OCI-M1 (cell line): ENCODE measurements around the gene RFWD3.
"Not testable (repeated sequence)": the region's sequence is repeated elsewhere in the genome, so short reads cannot be mapped to it uniquely, and the experiment has no call there.

Source experiments
- DNase-seq: peaks from one replicate; lab custom pipeline; 2025; lab: John Stamatoyannopoulos, UW

The RFWD3 gene, protein sequence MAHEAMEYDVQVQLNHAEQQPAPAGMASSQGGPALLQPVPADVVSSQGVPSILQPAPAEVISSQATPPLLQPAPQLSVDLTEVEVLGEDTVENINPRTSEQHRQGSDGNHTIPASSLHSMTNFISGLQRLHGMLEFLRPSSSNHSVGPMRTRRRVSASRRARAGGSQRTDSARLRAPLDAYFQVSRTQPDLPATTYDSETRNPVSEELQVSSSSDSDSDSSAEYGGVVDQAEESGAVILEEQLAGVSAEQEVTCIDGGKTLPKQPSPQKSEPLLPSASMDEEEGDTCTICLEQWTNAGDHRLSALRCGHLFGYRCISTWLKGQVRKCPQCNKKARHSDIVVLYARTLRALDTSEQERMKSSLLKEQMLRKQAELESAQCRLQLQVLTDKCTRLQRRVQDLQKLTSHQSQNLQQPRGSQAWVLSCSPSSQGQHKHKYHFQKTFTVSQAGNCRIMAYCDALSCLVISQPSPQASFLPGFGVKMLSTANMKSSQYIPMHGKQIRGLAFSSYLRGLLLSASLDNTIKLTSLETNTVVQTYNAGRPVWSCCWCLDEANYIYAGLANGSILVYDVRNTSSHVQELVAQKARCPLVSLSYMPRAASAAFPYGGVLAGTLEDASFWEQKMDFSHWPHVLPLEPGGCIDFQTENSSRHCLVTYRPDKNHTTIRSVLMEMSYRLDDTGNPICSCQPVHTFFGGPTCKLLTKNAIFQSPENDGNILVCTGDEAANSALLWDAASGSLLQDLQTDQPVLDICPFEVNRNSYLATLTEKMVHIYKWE

DNA sequence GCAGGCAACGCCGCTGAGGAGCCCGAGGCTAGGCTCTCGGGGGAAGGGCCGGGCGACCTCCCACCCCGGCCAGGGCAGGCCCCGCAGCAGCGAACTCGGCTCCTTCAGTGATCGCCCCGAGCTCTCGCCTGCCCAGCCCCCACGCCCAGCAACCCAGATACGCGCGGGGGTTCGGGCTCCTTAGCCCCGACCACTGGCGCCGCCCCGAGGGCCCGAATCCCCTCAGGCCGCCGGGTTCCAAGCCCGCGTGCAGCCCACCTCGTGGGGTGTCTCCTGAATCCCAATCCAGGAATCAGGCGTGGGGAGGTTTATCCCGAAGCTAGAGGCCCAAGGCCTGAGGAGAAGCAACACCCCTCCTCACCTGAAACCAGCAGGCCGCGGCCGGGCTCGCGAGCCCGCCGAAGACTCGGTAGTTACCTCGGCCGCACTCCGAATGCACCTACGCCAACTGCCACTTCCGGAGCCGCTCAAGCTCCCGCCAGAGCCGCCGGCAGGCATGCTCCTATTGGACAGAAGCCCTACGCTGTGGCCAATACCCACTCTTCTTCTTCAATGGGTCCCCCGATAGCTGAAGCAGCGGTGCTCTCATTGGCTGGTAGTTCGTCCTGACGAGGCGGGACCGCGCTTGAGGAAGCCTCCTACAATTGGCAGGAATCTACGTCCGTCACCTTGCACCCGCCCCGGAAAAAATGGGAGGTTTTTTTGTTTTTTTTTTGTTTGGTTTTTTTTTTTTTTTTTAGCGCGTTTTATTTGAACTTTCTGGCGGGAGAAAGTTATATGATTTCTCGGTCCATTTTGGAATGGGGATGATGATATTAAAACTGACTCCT, at the start of gene RFWD3:
Gene RFWD3 (minus strand): TSS at position 453 of the 830 bp plus-strand sequence. CDS start 5,428 bp downstream, outside the sequence.
- DNase-seq: peak; percentile 98

DNA sequence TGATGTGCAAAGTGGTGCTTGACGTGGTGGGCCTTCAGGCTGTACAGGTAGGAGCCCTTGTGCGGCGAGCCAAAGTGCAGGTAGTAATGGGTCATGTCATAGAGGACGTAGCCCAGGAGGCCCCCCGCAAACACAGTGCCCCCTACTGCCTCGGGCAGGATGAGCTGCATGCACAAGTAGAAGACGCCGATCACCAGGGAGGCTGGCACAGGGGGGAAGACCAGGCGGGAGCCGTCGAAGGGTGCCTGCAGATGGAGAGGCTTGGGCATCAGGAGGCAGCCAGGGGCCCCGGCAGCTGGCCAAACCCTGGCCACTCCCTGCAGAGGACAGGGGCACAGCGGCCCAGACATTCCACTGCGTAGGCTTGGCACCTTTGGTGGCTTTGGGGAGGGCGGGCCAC, 49.7 kb upstream of the RFWD3 start:
- no peak for DNase-seq

DNA sequence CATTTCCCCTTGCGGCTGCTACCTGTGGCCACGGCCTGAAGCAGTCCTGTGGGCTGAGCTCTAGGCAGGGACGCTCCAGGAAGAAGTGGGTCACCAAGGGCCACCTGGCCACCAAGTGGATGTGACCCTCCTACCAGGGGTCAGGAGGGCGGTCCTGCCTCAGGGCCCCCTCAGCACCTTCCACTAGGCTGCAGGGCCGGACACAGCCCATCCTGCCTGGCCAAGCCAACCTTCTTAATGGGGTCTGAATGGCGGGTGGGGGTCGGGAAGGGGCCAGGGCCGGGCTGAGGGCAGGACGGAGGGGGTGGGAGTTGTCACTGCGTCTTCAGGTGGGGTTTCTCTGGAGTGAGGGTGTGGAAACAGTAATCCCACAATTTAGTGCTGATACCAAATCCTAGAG, 47.2 kb upstream of the RFWD3 start:
- no peak for DNase-seq

DNA sequence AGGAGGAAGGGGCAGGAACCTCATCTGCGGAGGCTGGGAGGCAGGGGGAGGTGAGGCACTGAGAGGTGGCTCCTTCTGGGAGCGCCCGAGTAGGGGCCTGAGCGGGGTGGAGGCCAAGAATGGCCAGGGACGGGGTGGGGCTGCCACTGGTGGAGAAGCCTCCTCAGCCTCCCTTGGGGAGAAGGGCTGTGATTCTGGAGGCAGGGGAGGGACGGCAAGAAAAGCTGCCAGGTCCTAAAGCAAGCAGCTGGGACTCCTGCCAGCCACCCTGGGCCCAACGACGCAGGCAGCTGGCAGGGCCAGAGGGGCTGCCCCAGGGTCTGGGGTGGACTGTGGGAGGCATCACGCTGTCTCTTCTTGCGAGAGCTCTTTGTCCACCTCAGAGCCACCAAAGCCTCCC, 46.6 kb upstream of the RFWD3 start:
- DNase-seq: no peak

DNA sequence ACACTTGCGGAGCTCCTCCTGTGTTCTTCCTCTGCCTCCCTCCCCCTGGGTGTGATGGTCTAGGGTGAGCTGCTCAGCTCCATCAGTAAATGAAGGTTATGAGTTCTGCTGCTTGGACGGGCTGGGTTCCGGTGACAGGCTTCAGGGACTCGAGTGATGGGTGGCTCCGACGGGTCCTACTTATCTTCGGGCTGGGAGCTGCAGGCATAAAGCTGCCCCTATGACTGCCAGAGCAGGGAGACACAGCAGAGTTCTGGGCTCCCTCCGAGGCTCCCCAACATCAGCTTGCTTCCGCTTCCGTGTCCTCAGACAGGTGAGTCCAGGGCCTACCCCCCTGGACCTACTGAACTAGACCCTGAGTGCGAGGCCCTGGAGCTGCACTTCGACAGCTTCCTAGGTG, 45.3 kb upstream of the RFWD3 start:
- no peak for DNase-seq

DNA sequence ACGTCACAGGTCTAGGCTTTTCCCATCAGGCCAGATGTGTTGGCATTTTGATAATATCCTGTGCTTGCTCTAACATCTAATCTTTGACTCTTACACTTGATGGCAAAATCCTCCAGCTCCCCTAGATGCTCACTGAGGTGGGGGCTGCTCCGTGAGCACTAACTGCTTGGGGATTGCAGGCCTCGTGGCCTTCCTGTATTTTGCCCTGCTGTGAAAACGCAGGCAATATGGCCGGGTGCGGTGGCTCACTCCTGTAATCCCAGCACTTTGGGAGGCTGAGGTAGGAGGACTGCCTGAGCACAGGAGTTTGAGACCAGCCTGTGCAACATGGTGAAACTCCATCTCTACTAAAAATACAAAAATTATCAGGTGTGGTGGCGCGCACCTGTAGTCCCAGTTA, 43.7 kb upstream of the RFWD3 start:
- DNase-seq: no peak

DNA sequence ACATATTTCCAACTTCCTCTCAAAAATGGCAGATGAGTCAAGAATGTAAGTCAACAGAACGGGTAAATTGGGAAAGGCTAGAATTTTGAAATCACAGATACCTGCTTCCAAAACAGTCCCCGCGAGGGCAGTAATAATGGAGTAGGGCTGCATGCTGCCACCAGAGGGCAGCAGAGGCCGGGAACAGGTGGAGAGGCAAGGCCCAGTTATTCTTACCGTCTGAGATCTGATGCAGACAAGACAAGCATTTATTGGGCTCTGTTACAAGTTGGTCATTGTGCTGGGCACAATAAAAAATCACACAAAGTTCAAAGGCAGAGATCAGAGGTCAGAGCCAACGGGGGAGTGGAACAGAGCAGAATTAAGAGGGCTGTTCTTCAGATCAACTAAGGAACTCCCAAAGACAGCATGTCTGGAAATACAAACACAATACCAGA, 42.8 kb upstream of the RFWD3 start:
- peak; percentile 87 for DNase-seq

DNA sequence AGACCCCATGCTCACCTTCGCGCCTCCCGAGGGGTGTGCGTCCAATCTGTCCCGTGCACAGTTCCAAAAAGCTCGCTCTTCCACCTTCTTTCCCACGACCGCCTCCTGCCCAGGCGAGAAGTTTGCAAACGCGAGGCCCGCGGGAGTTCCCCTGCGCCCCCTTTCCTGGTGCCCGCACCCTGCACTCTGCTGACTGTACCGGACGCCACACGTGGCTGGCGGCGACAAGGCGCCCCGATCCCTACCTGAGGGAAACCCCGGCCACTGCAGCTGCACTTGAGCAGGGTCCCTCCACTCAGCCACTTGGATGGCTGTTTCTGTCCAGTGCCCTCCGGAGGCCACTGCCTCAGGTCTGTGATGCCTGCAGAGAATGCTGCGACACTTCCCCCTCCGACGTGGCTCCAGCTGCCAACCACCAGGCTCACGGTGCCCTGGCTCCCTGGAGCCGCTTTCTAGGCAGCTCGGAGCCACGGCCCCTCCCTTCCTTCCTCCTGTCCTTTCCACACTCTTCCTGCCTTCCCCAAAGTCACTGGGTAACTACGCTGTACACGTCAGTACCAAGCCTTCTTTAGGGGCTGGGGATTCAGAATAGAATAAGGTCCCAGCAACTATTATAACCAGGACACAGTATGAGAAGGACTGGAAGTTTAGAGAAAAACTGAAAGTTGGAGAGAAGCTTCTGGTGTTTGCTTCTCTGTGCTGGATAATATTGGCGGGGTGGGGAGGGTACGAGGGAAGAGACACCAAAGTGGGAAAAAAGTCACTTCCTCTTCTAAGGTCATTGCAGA, 34.0 kb upstream of the RFWD3 start, which contains the start of gene MLKL:
Gene MLKL (minus strand): TSS at position 425 of the 788 bp plus-strand sequence. CDS start 5,105 bp downstream, outside the sequence.
- DNase-seq: peak; percentile 87

DNA sequence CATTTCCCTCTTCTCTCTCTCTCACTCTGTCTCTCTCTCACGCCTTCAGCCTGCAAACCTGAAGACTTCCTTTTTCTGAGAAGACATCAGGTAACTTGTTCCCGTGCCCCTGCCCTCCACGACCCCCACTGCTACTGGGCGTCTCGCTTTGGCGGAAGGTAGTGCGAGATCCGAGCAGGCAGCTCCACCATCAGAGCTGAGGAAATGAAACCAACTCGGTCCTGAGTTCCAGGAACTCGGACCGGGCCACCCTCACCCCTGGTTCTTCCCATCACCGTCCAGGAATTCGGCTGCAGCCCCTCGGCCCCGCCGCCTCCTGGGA, 33.4 kb upstream of the RFWD3 start:
- peak; percentile 65 for DNase-seq

DNA sequence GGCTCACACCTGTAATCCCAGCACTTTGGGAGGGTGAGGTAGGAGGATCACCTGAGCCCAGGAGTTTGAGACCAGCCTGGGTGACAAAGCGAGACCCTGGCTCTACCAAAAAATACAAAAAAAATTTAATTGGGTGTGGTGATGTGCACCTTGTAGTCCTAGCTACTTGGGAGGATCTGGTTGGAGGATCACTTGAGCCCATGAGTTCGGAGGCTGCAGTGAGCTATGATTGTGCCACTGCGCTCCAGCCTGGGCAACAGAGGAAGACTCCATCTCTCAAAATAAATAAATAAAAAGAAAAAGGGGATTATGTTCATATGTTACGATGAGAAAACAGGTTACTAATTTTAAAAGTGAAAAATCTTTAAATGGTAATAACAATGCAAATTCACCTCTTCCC, 33.0 kb upstream of the RFWD3 start:
- DNase-seq: peak; percentile 50

DNA sequence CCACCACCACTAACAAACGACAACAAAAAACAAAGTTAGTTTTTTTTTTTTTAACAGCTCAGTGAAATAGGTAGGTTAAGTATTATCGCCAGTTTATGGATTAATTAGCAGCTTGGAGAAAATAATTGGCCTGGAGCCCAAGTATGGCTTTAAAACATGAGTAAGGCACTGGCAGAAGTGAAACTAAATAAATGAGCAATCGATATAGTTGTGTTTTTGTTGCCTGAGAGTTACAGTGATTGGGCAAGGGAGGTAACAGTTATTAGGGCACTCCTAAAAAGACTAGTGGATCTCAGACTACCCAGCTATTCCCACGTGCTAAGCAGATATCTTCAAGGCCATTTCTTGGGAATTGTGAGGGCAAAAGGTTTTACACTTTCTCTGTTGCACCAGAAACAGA, 31.5 kb upstream of the RFWD3 start:
- DNase-seq: peak; percentile 22

DNA sequence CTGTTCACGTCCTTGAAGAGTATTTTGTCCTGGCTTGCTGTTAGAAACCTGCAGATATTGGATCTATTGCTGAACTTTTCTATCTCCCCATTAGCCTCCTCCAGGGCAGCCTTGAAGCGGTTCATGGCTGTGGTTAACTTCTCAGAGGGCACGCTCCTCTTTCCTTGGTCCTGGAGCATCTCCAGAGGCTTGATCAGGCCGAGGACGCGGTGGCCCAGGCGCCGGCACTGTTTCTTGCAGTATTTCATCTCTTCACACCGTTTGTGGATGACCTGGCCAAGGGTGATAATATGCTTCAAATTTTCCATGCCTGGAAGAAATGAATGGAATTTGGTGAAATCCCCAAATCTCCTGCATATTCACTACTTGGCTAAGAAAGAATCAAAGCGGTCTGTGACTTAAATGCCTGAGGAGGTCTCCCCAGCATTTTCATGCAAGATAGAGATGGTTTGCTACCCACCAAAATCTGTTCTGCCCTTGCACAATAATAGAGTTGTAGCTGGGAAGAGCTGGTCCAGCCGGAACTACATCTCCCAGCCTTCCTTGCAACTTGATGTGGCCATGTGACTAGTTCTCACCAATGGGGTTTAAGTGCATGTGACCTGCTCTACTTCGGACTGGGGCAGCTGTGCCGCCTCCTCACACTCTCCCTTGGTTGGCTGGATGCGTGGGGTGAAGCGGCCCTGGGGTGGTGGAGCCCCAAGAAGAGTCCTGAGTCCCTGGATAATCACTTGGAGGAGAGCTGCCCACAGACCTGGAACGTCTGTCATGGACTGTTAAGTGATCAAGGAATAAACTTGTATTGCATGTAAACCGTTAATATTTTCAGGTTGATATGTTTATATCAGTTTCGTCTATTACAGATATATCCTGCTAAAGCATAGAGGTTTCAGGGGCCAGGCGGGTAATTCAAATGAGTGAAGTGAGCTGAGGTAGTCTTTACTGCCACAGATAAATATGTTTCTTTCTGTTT, 29.1 kb upstream of the RFWD3 start:
- DNase-seq: peak; percentile 90

DNA sequence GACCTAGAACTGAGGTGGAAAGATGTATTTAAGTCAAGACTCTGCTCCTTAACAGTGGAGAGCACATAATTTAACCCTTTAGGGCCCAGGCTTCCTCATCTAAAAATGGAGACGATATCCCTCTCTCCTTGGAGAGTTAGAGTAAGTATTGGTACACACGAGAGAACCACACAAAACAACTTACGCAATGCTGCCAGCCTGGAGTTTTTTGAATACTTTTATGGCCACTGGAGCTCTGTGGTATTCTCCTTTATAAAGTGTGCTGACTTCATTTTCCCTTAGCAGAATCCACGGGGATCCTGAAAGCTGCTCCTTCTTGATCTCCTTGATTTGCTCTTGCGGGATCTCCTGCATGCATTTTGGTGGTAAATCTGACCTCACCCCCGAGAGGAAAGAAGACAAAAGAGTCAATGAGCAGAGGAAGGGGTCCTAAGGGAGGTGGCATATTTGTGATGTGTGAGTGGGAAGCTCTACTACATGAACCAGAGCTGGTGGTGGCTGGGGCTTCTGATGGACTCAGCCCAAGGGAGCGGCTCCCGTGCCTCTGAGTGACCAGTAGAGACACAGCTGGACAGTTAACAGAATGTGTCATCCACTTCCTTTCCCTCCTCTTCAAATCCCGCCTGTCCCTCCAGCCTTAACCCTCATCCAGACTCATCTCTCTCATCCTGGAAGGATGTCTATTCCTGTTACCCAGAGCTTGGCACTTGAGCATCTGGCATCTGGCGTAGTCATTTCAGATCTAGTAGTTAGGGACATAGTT, 24.6 kb upstream of the RFWD3 start:
- DNase-seq: no peak

DNA sequence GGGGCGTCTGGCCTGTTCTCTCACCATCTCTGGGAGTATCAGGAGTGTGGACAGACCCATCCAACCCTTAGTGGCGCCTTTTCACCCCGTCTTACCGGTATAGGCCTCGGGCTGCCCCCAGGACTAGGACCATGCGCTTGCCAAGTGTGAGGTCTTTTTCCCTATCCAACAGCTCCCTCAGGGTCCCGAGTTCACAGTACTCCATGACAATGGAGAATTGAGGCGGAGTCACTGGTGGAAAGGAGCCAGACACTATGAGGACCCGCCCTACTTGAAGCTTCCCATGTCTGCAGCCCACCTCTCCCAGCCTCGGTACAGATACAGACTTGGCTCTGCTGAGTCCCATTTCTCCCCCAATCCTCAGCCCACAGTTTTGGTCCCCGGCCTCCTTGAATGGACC, 15.9 kb upstream of the RFWD3 start:
- DNase-seq: no peak

DNA sequence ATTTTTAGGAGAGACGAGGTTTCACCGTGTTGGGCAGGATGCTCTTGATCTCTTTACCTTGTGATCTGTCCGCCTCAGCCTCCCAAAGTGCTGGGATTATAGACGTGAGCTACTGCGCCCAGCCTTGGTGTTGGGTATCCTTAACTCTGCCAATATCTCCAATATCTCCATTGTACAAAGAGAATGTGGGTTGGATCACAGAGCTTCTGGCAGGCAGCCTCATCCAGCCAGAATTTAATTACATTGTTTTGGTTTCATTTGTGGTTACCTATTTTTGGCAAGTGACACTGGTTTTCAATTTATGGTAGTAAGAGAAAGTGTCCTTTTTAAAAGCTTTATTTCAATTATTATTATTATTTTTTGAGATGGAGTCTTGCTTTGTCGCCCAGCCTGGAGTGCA, 14.0 kb upstream of the RFWD3 start:
- no peak for DNase-seq

DNA sequence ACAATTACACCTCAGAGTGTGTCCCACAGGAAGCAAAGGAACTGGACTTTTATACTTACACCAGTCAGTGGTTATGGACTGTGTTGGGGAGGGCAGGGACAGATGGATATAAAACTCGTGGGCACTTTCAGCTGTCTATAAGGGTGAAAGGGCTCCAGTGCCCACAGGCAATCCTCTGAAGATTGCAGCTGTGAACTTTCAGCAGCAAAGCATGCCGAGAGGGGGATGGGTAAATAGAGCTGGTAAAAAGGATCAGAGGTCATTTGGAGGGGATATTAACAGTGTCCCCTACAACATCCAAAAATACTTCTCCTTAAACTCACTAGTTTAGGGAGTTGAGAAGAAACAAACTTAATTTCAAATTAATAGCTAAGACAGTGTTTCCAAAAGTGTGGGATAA, 13.3 kb upstream of the RFWD3 start:
- DNase-seq: no peak

DNA sequence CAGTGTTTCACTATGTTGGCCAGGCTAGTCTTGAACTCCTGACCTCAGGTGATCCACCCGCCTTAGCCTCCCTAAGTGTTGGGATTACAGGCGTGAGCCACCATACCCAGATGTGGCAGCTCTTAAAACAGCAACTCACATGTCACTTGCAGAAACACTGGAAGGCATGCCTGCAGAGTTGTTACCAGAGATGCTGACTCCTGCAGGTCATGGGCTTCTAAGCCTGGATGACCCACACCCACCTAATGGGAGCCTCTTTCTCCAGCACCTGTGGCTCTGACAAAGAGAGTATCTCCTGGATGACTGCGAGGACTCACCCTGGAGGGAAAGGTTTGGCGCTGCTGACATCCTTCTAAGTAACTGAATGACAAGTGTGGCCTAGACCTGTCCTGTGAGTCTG, 11.2 kb upstream of the RFWD3 start:
- no peak for DNase-seq

DNA sequence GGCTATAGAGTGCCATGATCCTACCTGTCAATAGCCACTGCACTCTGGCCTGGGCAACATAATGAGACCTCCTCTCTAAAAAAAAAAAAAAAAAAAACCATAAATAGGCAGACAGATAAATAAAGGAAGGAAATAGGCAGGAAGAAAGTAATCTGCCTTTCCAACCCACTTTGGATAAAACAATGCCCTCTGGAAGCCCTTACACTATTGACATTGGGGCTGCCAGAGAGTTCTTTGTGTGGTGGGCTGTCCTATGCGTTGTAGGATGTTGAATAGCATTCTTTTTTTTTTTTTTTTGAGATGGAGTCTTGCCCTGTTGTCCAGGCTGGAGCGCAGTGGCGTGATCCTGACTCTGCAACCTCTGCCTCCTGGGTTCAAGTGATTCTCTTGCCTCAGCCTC, 7.2 kb upstream of the RFWD3 start:
- DNase-seq: no peak

DNA sequence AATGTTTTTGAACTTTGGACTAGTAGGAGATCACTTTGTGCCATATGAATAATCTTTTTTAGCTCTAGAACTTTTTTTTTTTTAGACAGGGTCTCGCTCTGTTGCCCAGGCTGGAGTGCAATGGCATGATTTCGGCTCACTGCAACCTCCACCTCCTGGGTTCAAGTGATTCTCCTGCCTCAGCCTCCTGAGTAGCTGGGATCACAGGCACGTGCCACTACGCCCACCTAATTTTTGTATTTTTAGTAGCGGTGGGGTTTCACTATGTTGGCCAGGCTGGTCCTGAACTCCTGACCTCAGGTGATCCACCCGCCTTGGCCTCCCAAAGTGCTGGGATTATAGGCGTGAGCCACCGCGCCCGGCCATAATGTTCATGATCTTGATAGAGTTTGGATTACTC, 2.2 kb upstream of the RFWD3 start:
- not testable (repeated sequence) for DNase-seq

DNA sequence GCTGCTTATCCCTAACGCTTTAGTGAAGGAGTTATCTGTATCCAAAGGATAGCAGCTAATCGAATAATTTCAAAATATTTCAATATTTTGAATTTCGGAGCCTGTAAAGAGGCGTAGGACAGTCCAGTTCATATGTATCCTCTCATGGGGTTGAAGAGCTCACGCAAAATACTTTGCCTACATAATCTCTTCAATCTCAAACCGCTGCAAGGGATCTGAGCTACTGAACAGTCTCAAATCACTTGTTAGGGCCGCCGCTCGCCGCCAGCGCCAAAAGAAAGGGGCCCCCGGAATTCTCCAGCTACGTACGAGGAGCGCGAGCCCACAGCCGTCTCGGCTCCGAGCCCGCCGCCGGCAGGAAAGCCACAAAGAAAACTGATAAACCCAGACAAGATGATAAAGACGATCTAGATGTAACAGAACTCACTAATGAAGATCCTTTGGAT, 601 bp upstream of the RFWD3 start:
- peak; percentile 76 for DNase-seq
